Astrocyte (in vitro differentiated cells and primary cell): ENCODE measurements around the gene IL1R2. TPM values are rescaled to one million over a fixed set of nuclear protein-coding genes. Genes with fewer than 3 reads are reported as not detected.
A peak's percentile ranks its signal among the peaks of the same experiment; 100 is the strongest.

Source experiments
- DNase-seq: peaks from one replicate; pipeline ENCODE4 v3.0.0-alpha.2; 2010; ENCODE audit warnings: low read depth
- FAIRE-seq: peaks from 2 replicates; lab custom pipeline; 2011; peaks lifted over from hg19 to GRCh38; lab: Jason Lieb, UNC
- H2AFZ ChIP-seq: 2 replicates; pipeline ENCODE4 v1.6.0; 2012; ENCODE audit warnings: low read depth, low read length, inconsistent platforms
- H3K27ac ChIP-seq: 2 replicates; pipeline ENCODE4 v1.5.1; 2011; ENCODE audit warnings: low read depth, low read length, inconsistent platforms
- H3K27me3 ChIP-seq: 2 replicates; pipeline ENCODE4 v1.6.0; 2011; ENCODE audit warnings: low read length, inconsistent platforms; ENCODE audit not compliant: insufficient read depth
- H3K36me3 ChIP-seq: 2 replicates; pipeline ENCODE4 v1.5.1; 2011; ENCODE audit warnings: low read length, inconsistent platforms; ENCODE audit not compliant: insufficient read depth
- H3K4me1 ChIP-seq: 2 replicates; pipeline ENCODE4 v1.5.1; 2011; ENCODE audit warnings: low read length, inconsistent platforms; ENCODE audit not compliant: insufficient read depth
- H3K4me2 ChIP-seq: 2 replicates; pipeline ENCODE4 v1.6.0; 2012; ENCODE audit warnings: low read length, inconsistent platforms
- H3K4me3 ChIP-seq: 2 replicates; pipeline ENCODE4 v1.5.1; 2011; ENCODE audit warnings: low read depth, mild to moderate bottlenecking, low read length, inconsistent platforms; ENCODE audit not compliant: insufficient read depth
- H3K79me2 ChIP-seq: 2 replicates; pipeline ENCODE4 v1.6.0; 2012; ENCODE audit warnings: mild to moderate bottlenecking, low read length, inconsistent platforms; ENCODE audit not compliant: insufficient read depth
- H3K9ac ChIP-seq: 2 replicates; pipeline ENCODE4 v1.6.0; 2012; ENCODE audit warnings: mild to moderate bottlenecking, low read length, inconsistent platforms
- H3K9me3 ChIP-seq: 2 replicates; pipeline ENCODE4 v1.5.1; 2012; ENCODE audit warnings: low read depth, mild to moderate bottlenecking, low read length, inconsistent platforms; ENCODE audit not compliant: insufficient read depth
- H4K20me1 ChIP-seq: 2 replicates; pipeline ENCODE4 v1.6.0; 2012; ENCODE audit warnings: low read length, inconsistent platforms; ENCODE audit not compliant: insufficient read depth
- H3K27ac Mint-ChIP-seq: one replicate; pipeline ENCODE4 v1.8.0; 2021; ENCODE audit warnings: mild to moderate bottlenecking, mixed read lengths; ENCODE audit not compliant: unreplicated experiment
- H3K27me3 Mint-ChIP-seq: one replicate; pipeline ENCODE4 v1.8.0; 2021; ENCODE audit warnings: low read depth, mixed read lengths; ENCODE audit not compliant: unreplicated experiment
- H3K36me3 Mint-ChIP-seq: one replicate; pipeline ENCODE4 v1.8.0; 2021; ENCODE audit warnings: low read depth, mixed read lengths; ENCODE audit not compliant: unreplicated experiment
- H3K4me1 Mint-ChIP-seq: one replicate; pipeline ENCODE4 v1.8.0; 2021; ENCODE audit warnings: low read depth, mixed read lengths; ENCODE audit not compliant: unreplicated experiment
- H3K4me3 Mint-ChIP-seq: one replicate; pipeline ENCODE4 v1.8.0; 2021; ENCODE audit warnings: mild to moderate bottlenecking, moderate library complexity, mixed read lengths; ENCODE audit not compliant: unreplicated experiment
- H3K9me3 Mint-ChIP-seq: one replicate; pipeline ENCODE4 v1.8.0; 2021; ENCODE audit warnings: mild to moderate bottlenecking, mixed read lengths; ENCODE audit not compliant: unreplicated experiment
- CTCF ChIP-seq: IDR thresholded peaks from 2 replicates; pipeline ENCODE4 v1.5.1; 2011; ENCODE audit warnings: low read depth, mild to moderate bottlenecking, inconsistent platforms, low read length, moderate library complexity; ENCODE audit not compliant: insufficient read depth
- EZH2 ChIP-seq: IDR thresholded peaks from 2 replicates; pipeline ENCODE4 v1.6.1; 2012; ENCODE audit warnings: mild to moderate bottlenecking, low read length, inconsistent platforms; ENCODE audit not compliant: insufficient read depth
- total RNA-seq: library from RNA; stranded (reverse); gene quantifications from 2 replicates; pipeline ENCODE4 v1.2.1, GENCODE V29; 2021

IL1R2 gene
- total RNA-seq, 1 donor from 2014 or later: 0.34 TPM

- FAIRE-seq: no peak
- no peaks in the 10 kb centered on the region for H3K36me3 ChIP-seq
- DNase-seq: no peak
- H3K79me2 ChIP-seq: no peaks in the 10 kb centered on the region
- no peak overlapping the region for H3K4me2 ChIP-seq
- Mint-ChIP-seq H3K9me3 (no peaks in the 10 kb centered on the region), H3K27me3 (peaks cover 7% of the 10 kb centered on the region), H3K27ac (no peak overlapping the region), H3K4me1 (peaks cover 34% of the 10 kb centered on the region), H3K36me3 (no peaks in the 10 kb centered on the region), H3K4me3 (no peak overlapping the region)
- TF ChIP-seq CTCF: no peak
- TF ChIP-seq EZH2: no peak
- no peaks in the 10 kb centered on the region for H4K20me1 ChIP-seq
- H2AFZ ChIP-seq: no peak overlapping the region
- no peak overlapping the region for H3K4me3 ChIP-seq
- H3K27me3 ChIP-seq: no peaks in the 10 kb centered on the region
- peaks cover 17% of the 10 kb centered on the region for H3K4me1 ChIP-seq
- no peak overlapping the region for H3K27ac ChIP-seq
- no peak overlapping the region for H3K9ac ChIP-seq
- no peaks in the 10 kb centered on the region for H3K9me3 ChIP-seq
Observed at GRCh38 chr2:102022884-102023539, 31.3 kb downstream of the IL1R2 start.

GRCh38 chr2:102024410-102024809 lies 32.6 kb downstream of the IL1R2 start:
- Histone ChIP-seq H3K27ac (no peak overlapping the region), H3K4me2 (no peak overlapping the region), H3K9ac (no peak overlapping the region), H3K79me2 (no peaks in the 10 kb centered on the region), H3K4me1 (peaks cover 18% of the 10 kb centered on the region), H3K9me3 (no peaks in the 10 kb centered on the region), H3K36me3 (no peaks in the 10 kb centered on the region), H3K4me3 (no peak overlapping the region), H3K27me3 (no peaks in the 10 kb centered on the region), H2AFZ (no peak overlapping the region), H4K20me1 (no peaks in the 10 kb centered on the region)
- no peaks in the 10 kb centered on the region for H3K9me3 Mint-ChIP-seq
- no peaks in the 10 kb centered on the region for H3K36me3 Mint-ChIP-seq
- no peak overlapping the region for H3K4me3 Mint-ChIP-seq
- peaks cover 6% of the 10 kb centered on the region for H3K27me3 Mint-ChIP-seq
- peaks cover 45% of the 10 kb centered on the region for H3K4me1 Mint-ChIP-seq
- peak overlapping the region; percentile 77 for H3K27ac Mint-ChIP-seq
- no peak for TF ChIP-seq CTCF
- no peak for TF ChIP-seq EZH2
- FAIRE-seq (no peak), DNase-seq (no peak)

DNA sequence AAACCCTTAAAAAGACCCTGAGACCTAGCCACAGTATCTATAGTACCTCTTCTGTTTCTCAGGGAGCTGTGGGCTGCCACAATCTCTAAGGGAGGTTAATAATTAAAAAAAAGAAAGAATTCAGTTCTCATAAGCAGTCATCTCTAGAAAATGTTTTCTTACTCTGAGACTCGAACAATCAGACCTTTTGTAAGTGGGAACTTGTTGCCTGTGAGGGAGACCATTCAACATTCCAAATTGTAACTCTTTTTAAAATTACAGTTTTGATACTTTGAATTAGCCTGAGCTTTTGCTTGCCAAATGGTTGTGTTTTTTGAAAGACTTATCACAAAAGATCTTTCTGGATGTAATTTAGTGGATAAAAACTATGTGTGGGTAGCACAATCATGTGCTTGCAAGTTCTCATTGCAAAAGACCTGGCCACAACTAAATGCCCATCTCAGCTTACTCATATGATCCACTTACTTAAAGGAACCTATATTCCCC lies 33.3 kb downstream of the IL1R2 start:
- Histone ChIP-seq H3K9me3 (no peaks in the 10 kb centered on the region), H3K4me1 (peaks cover 18% of the 10 kb centered on the region), H2AFZ (no peak overlapping the region), H3K4me2 (no peak overlapping the region), H4K20me1 (no peaks in the 10 kb centered on the region), H3K4me3 (no peak overlapping the region), H3K79me2 (no peaks in the 10 kb centered on the region), H3K27me3 (no peaks in the 10 kb centered on the region), H3K27ac (no peak overlapping the region), H3K9ac (no peak overlapping the region), H3K36me3 (no peaks in the 10 kb centered on the region)
- no peaks in the 10 kb centered on the region for H3K9me3 Mint-ChIP-seq
- DNase-seq (peak; percentile 85), FAIRE-seq (no peak)
- H3K36me3 Mint-ChIP-seq: no peaks in the 10 kb centered on the region
- peaks cover 45% of the 10 kb centered on the region for H3K4me1 Mint-ChIP-seq
- H3K27me3 Mint-ChIP-seq: peaks cover 3% of the 10 kb centered on the region
- no peak overlapping the region for H3K4me3 Mint-ChIP-seq
- peak overlapping the region; percentile 77 for H3K27ac Mint-ChIP-seq
- no peak for TF ChIP-seq CTCF
- TF ChIP-seq EZH2: no peak
